ENCODE data around the gene SMG6.

DNA sequence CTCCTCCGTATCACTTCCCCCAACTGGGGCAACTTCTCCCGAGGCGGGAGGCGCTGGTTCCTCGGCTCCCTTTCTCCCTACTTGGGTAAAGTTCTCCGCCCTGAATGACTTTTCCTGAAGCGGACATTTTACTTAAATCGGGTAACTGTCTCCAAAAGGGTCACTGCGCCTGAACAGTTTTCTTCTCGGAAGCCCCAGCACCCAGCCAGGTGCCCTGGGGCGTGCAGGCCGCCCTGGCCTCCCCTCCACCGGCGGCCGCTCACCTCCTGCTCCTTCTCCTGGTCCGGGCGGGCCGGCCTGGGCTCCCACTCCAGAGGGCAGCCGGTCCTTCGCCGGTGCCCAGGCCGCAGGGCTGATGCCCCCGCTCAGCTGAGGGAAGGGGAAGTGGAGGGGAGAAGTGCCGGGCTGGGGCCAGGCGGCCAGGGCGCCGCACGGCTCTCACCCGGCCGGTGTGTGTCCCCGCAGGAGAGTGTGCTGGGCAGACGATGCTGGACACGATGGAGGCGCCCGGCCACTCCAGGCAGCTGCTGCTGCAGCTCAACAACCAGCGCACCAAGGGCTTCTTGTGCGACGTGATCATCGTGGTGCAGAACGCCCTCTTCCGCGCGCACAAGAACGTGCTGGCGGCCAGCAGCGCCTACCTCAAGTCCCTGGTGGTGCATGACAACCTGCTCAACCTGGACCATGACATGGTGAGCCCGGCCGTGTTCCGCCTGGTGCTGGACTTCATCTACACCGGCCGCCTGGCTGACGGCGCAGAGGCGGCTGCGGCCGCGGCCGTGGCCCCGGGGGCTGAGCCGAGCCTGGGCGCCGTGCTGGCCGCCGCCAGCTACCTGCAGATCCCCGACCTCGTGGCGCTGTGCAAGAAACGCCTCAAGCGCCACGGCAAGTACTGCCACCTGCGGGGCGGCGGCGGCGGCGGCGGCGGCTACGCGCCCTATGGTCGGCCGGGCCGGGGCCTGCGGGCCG is 247.1 kb downstream of the SMG6 start:
- no peak for TF ChIP-seq CEBPB (IDR thresholded peaks at IDR 0.05; ENCODE audit: low read depth, low read length)
- 0 out of 2 replicates have a peak, but pooled peaks have one; percentile 6 for TF ChIP-seq CTCF (conservative IDR thresholded peaks at IDR 0.05; ENCODE audit: low read depth, low read length)
- 0 out of 2 replicates have a peak, but pooled peaks have one; percentile 5 for TF ChIP-seq MAZ (IDR thresholded peaks at IDR 0.05; ENCODE audit: borderline replicate concordance, low read depth, low read length)
- no peak for TF ChIP-seq POLR2A (IDR thresholded peaks at IDR 0.05; ENCODE audit: low read depth, low read length)
- TF ChIP-seq MAFK (IDR thresholded peaks at IDR 0.05; ENCODE audit: low read depth, low read length), result no peak
- TF ChIP-seq MXI1 (IDR thresholded peaks at IDR 0.05; ENCODE audit: borderline replicate concordance, low read depth, low read length), result no peak
- TF ChIP-seq BHLHE40 (IDR thresholded peaks at IDR 0.05; ENCODE audit: low read depth, low read length), result no peak
- no peak for TF ChIP-seq FOS (IDR thresholded peaks at IDR 0.05; ENCODE audit: low read depth, low read length)
- no peak for TF ChIP-seq RAD21 (IDR thresholded peaks at IDR 0.05; ENCODE audit: low read length)
